MCF 10A (cell line): ENCODE measurements around the gene PPARD. TPM values are rescaled to one million over a fixed set of nuclear protein-coding genes. Genes with fewer than 3 reads are reported as not detected.

Experiments used
- BruUV-seq: library from RNA; stranded (reverse); fragments of 400-500 nt; replicated peaks from 2 replicates; lab custom pipeline; 2021; lab: Mats Ljungman, UMichigan
- CTCF ChIA-PET: fragments of 300-600 bp; sonication (Branson Sonifier 250); formaldehyde crosslinking; extraction: SDS; loops from one replicate; lab custom pipeline; 2021; ENCODE audit warnings: antibody characterized with exemption, inconsistent platforms; lab: Yijun Ruan, JAX
- POLR2A ChIA-PET: fragments of 300-600, 350-650 bp; sonication (Branson Sonifier 250); formaldehyde crosslinking; extraction: SDS; loops from one replicate; lab custom pipeline; 2020; ENCODE audit warnings: antibody characterized with exemption, inconsistent platforms; lab: Yijun Ruan, JAX
- DNase-seq: peaks from one replicate; pipeline ENCODE4 v3.0.0-alpha.2; 2018; ENCODE audit not compliant: unreplicated experiment
- H3K27ac Mint-ChIP-seq: one replicate; pipeline ENCODE4 v1.8.0; 2022; ENCODE audit warnings: mild to moderate bottlenecking, low read depth, mixed read lengths; ENCODE audit not compliant: unreplicated experiment
- H3K27me3 Mint-ChIP-seq: one replicate; pipeline ENCODE4 v1.8.0; 2022; ENCODE audit warnings: mixed read lengths; ENCODE audit not compliant: insufficient read depth, unreplicated experiment
- H3K36me3 Mint-ChIP-seq: one replicate; pipeline ENCODE4 v1.8.0; 2022; ENCODE audit warnings: mild to moderate bottlenecking, moderate library complexity, mixed read lengths; ENCODE audit not compliant: insufficient read depth, unreplicated experiment
- H3K4me1 Mint-ChIP-seq: one replicate; pipeline ENCODE4 v1.8.0; 2022; ENCODE audit warnings: mixed read lengths; ENCODE audit not compliant: insufficient read depth, unreplicated experiment
- H3K4me3 Mint-ChIP-seq: one replicate; pipeline ENCODE4 v1.8.0; 2022; ENCODE audit warnings: mild to moderate bottlenecking, moderate library complexity, mixed read lengths; ENCODE audit not compliant: unreplicated experiment
- H3K9me3 Mint-ChIP-seq: one replicate; pipeline ENCODE4 v1.8.0; 2022; ENCODE audit warnings: mixed read lengths; ENCODE audit not compliant: unreplicated experiment
- CTCF ChIP-seq: fragments of 200-600 bp; IDR thresholded peaks from one replicate; pipeline ENCODE4 v1.8.0; 2022; ENCODE audit warnings: antibody characterized with exemption, mild to moderate bottlenecking; ENCODE audit not compliant: unreplicated experiment
- intact Hi-C: fragments of 100-400 bp; cut with micrococcal nuclease; formaldehyde crosslinking; loops from 2 replicates; pipeline ENCODE4 v1.14.1; 2022
- total RNA-seq: library from RNA; stranded (reverse); gene quantifications from 2 replicates; pipeline ENCODE4 v1.2.3, GENCODE V29; 2022

The PPARD gene
- total RNA-seq, 1 experiment from 2014 or later = 13.8 TPM

GRCh38 chr6:35295036-35295435 is 47.3 kb upstream of the PPARD start:
- H3K4me3 Mint-ChIP-seq = no peak overlapping the region
- H3K36me3 Mint-ChIP-seq = peaks cover 5% of the 10 kb centered on the region
- H3K4me1 Mint-ChIP-seq = peaks cover 8% of the 10 kb centered on the region
- no peak overlapping the region for H3K27ac Mint-ChIP-seq
- DNase-seq = no peak
- intact Hi-C loops = loop anchor here (5.0 to 10.0 kb wide), 2 partner anchors 47 to 290 kb away; partner anchors contain the start of gene PPARD
- no peaks in the 10 kb centered on the region for H3K9me3 Mint-ChIP-seq
- ChIA-PET POLR2A (interaction anchor here (1.8 to 3.8 kb wide), 2 partner anchors 36 to 158 kb away, joined by 6 to 31 read pairs; partner anchors contain the start of genes FANCE and ZNF76), CTCF (interaction anchor here (0.6 to 4.0 kb wide), 7 partner anchors 25 to 172 kb away, joined by 3 to 33 read pairs (median 4); partner anchors contain the start of gene RPL10A)
- no peak for TF ChIP-seq CTCF
- BruUV-seq = no TSS peak
- no peaks in the 10 kb centered on the region for H3K27me3 Mint-ChIP-seq

DNA sequence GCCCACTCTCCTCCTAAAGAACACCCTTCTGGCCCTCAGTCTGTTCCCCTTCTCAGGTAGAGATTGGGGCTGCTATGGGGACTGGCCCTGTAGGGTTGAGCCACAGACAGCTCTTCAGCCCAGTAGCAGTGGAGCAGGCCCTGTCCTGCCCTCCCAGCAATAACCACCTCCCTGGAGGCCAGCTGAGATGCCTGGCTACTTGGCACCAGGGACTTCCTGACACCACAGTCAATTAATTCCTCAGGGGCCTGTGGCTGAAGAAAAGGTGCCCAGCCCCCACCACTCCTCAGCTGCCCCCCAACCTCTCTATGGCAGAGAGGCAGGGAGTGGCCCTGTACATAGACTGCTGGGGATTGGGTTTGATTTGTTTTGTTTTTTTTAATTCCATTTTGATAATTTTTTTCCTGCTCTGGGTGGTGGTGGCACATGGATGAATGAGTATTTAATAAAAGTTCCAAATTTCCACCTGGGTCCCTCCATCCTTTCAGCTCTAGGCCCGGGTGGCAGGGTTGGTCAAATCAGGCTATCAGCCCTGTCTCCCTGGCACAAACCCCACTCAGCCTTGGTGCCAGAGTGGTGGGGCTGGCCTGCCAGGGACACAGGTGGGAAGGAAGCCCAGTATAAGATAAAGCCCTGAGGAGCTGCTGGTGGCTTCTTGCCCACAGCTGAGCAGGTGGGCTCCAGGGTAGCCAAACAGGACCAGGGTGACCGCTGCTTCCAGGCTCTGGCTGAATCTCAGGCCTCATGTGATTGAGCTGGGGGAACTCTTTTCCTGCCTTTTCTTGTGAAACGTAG is 46.6 kb upstream of the PPARD start:
- no TSS peak for BruUV-seq
- no peak overlapping the region for H3K27ac Mint-ChIP-seq
- CTCF ChIA-PET = interaction anchor here (0.6 to 4.0 kb wide), 21 partner anchors 10 to 1098 kb away, joined by 3 to 40 read pairs (median 5); partner anchors contain the start of genes ARMC12, PPARD and RPL10A
- no peaks in the 10 kb centered on the region for H3K9me3 Mint-ChIP-seq
- intact Hi-C loops = loop anchor here (5.0 to 10.0 kb wide), 2 partner anchors 47 to 289 kb away; partner anchors contain the start of gene PPARD
- H3K4me3 Mint-ChIP-seq = no peak overlapping the region
- peaks cover 5% of the 10 kb centered on the region for H3K36me3 Mint-ChIP-seq
- DNase-seq = no peak
- H3K4me1 Mint-ChIP-seq = peaks cover 8% of the 10 kb centered on the region
- POLR2A ChIA-PET = interaction anchor here (0.7 to 3.8 kb wide), 5 partner anchors 37 to 172 kb away, joined by 3 to 31 read pairs (median 4); partner anchors contain the start of genes FANCE and ZNF76
- no peak for TF ChIP-seq CTCF
- H3K27me3 Mint-ChIP-seq = no peaks in the 10 kb centered on the region

DNA sequence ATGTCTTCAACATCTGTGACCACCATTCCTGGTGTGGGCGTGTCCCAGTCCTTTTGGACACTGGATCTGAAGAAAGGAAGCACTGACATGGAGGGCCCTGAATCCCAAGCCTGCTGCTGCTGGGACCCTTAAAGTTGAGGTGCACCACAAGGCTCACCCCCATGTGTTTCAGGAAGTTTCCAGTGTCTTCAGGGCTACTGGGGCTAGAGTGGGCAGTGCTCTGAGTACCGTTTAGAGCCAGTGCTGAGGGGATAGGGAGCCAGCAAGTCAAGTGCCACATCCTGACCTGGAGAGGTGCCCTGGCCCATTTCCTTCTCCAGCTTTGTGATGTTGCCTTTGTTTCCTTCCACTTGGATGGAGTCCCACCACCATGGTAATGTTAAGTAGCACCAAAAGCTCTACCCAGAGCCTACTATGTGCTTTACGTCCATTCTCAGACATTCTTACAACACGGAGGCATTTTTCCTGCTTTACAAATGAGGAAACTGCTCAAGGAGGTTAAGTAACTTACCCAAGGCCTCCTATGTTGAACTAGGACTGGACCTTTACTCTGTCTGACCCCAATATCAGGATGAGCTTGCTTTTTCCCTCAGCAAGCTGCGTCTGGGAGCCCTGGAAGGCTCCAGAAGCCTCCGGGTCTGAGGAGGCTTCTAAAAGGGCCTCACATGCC is 45.3 kb upstream of the PPARD start:
- TF ChIP-seq CTCF = no peak
- no peak for DNase-seq
- peak overlapping the region; percentile 23 for H3K27ac Mint-ChIP-seq
- POLR2A ChIA-PET = interaction anchor here (0.7 to 3.8 kb wide), 6 partner anchors 38 to 173 kb away, joined by 3 to 31 read pairs (median 4); partner anchors contain the start of genes FANCE, PPARD, RPL10A and ZNF76
- no peaks in the 10 kb centered on the region for H3K27me3 Mint-ChIP-seq
- no TSS peak for BruUV-seq
- H3K9me3 Mint-ChIP-seq = no peaks in the 10 kb centered on the region
- peaks cover 3% of the 10 kb centered on the region for H3K36me3 Mint-ChIP-seq
- peak overlapping the region; percentile 69 for H3K4me3 Mint-ChIP-seq
- intact Hi-C loops = loop anchor here (1.0 to 10.0 kb wide), 5 partner anchors 30 to 288 kb away; partner anchors contain the start of genes PPARD and RPL10A
- peaks cover 8% of the 10 kb centered on the region for H3K4me1 Mint-ChIP-seq
- CTCF ChIA-PET = interaction anchor here (0.6 to 4.0 kb wide), 22 partner anchors 8 to 1738 kb away, joined by 3 to 40 read pairs (median 6); partner anchors contain the start of genes ARMC12, PPARD and RPL10A
